Astrocyte of the hippocampus (primary cell): Measurements from ENCODE around the gene CSF2.
A peak's percentile ranks its signal among the peaks of the same experiment; 100 is the strongest.

Experiments used
- DNase-seq: peaks from one replicate; pipeline ENCODE4 v3.0.0; 2011; ENCODE audit warnings: low read depth, low spot score

The CSF2 gene

DNA sequence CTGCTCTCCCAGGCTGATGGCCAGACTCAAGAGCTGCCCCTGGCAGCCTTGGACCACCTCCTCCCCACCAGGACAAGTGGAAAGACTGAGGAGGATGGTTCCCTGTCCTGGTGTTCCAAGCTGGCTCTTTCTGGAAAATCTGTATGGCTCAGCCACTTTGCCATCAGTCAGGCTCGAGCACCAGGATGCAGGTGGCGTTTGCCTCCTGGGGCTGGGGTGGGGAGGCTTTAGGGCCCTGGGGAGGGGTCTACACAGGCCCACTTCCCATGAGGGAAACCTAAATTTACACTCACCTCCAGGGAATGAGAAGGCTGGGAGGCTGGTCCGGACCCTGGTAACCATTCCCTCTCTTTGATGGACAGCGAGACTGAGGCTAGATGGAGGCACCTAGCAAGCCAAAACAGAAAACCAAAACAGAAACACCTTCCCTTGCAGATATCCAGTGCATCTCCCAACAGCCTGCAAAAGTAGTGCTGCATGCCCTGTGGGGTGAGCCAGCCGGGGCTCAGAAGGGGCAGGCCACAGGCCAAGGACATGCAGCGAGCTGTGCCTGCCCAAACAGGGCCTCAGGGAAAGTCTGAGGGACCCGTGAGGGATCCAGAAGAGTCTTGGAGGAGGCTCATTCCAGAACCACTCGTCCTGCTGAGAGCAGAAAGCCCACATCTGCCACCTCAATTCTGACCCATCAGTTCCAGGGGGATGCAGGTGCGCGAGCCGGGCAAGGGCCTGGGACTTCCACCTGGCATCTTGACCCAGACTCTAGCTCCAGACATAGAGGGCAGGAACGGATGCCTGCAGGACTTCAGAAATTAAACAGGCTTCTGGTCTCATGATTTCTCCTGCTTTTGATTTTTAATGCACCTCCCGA, 5.4 kb upstream of the CSF2 start:
- DNase-seq: no peak

DNA sequence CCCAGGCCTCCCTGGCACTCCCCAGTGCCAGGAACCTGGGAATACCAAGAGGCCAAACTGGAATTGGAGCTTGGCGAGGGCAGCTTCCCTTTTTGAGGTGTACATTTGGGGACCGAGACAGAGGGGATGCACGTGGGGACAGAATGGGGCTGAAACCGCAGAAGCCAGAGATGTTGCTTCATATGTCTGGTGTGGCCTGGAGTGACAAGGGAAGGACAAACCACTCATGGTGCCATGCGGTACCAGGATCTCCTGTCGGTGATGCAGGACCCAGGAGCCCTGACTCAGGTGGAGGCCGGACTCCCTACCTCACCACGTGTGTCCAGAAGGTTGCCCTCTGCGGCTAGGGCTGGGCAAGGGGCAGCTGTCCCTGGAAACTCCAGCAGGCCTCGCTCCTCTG, 4.0 kb upstream of the CSF2 start:
- DNase-seq: no peak

DNA sequence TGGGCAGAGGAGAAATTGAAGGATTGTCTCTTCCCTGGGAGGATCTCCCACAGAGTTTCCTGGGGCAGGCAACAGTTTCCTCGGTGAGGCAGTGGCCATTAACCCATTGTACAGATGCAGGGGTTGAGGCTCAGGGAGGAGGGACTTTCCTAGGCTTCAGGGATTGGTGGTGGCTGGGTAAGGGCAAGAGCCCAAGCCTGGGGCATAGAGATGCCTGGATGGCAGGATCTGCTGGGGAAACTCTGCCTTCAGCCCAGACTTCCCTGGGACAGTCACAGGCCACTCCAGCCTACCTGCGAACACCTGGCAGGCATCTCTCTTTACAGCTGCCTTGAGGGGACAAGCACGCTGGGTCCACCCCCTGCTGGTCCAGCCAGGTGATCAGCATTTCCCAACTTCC, 3.6 kb upstream of the CSF2 start:
- DNase-seq: no peak

DNA sequence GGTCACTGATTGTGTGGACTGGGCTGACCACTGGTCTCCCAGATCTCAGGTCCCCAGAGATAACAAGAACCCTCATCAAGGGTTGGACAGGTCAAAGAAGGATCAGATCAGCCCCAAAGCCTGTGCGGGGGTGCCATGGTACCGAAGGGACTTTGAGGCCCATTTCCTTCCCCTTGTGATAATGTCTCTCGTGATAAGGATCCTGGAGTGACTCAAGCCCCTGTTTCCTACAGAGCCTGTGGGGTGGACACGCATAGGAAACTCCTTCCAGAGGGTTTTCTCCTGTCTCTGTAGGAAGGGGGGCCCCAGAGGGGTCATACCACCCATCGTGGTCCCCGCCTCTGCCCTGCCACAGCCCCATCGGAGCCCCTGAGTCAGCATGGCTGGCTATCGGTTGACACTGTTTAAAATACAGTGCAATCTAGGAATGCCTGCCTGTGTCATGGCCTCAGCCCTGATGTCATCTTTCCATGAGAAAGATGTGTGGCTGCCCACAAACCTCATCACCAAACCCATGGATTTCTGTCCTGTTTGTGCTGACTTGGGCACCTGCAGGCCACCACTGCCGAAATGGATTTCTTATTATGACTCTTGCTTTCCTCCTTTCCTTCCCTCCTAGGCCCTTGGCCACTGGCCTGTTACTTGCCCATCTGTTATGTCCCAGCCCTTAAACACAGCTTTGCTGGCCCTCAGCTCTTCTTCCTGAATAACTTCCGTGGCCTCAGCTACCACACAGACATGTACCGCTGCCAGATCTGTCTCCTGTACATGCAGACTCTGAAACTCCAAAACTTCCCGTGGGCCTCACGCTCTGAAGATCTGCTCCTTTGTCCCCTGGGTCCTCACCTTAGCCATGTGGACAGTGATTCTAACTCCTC, 2.9 kb upstream of the CSF2 start:
- peak; percentile 49 for DNase-seq

DNA sequence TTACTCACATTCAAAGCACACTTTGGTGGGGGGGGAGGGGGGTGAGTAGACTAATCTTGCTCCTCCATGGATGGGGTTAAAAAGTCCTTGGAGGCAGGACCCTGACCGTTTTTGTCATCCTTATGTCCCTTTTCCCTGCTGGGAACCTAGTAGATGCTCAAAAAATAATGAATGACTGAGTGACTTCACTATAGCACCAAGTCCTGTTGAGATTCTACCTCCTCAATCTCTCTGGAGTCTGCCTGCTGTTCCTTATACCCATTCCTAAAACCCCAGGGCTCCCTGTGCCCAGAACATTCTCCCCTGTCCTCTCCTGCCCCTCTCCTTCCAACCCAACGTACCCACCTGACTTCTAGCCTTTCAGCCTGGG, 2.3 kb upstream of the CSF2 start:
- DNase-seq: no peak

DNA sequence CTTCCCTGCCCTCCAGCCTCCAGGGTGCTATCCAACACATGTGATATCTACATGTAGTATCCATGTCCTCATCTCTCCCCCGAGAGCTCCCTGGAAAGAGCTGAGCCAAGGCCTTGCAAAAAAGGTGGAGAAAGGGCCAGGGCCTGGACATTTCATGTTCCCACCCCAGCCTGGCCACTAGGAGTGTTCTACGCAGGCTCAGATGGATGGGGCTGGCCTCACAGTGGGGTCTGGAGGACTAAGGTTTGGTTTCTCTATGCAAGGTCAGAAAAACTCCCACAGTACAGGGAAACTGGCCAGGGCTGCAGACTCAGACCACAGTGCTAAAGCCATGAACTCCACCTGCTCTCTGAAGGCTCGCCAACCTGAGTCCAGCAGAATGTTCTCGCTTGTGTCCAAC, 1.5 kb upstream of the CSF2 start:
- DNase-seq: no peak

DNA sequence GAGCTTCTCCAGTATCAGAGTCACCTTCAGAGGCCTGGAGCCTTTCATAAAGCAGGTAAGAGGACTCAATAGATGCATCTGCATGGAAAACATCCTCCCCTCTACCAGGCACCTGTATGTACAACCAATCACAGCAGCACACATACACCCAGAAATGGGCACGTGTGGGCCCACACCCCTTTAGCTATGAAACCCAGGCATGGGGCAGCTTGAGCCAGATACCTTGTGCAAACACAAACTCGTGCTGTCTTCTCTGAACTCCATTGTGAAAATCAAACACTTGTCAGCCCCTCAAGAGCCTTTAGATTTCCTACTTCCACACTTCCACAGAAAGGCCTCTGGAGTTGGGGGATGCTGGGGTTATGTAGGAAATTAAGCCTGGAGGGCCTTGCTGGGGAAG, 1.1 kb upstream of the CSF2 start:
- DNase-seq: no peak

DNA sequence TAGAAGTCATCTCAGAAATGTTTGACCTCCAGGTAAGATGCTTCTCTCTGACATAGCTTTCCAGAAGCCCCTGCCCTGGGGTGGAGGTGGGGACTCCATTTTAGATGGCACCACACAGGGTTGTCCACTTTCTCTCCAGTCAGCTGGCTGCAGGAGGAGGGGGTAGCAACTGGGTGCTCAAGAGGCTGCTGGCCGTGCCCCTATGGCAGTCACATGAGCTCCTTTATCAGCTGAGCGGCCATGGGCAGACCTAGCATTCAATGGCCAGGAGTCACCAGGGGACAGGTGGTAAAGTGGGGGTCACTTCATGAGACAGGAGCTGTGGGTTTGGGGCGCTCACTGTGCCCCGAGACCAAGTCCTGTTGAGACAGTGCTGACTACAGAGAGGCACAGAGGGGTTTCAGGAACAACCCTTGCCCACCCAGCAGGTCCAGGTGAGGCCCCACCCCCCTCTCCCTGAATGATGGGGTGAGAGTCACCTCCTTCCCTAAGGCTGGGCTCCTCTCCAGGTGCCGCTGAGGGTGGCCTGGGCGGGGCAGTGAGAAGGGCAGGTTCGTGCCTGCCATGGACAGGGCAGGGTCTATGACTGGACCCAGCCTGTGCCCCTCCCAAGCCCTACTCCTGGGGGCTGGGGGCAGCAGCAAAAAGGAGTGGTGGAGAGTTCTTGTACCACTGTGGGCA, 642 bp downstream of the CSF2 start:
- DNase-seq: no peak

DNA sequence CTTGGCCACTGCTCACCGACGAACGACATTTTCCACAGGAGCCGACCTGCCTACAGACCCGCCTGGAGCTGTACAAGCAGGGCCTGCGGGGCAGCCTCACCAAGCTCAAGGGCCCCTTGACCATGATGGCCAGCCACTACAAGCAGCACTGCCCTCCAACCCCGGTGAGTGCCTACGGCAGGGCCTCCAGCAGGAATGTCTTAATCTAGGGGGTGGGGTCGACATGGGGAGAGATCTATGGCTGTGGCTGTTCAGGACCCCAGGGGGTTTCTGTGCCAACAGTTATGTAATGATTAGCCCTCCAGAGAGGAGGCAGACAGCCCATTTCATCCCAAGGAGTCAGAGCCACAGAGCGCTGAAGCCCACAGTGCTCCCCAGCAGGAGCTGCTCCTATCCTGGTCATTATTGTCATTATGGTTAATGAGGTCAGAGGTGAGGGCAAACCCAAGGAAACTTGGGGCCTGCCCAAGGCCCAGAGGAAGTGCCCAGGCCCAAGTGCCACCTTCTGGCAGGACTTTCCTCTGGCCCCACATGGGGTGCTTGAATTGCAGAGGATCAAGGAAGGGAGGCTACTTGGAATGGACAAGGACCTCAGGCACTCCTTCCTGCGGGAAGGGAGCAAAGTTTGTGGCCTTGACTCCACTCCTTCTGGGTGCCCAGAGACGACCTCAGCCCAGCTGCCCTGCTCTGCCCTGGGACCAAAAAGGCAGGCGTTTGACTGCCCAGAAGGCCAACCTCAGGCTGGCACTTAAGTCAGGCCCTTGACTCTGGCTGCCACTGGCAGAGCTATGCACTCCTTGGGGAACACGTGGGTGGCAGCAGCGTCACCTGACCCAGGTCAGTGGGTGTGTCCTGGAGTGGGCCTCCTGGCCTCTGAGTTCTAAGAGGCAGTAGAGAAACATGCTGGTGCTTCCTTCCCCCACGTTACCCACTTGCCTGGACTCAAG, 1.5 kb downstream of the CSF2 start:
- no peak for DNase-seq

DNA sequence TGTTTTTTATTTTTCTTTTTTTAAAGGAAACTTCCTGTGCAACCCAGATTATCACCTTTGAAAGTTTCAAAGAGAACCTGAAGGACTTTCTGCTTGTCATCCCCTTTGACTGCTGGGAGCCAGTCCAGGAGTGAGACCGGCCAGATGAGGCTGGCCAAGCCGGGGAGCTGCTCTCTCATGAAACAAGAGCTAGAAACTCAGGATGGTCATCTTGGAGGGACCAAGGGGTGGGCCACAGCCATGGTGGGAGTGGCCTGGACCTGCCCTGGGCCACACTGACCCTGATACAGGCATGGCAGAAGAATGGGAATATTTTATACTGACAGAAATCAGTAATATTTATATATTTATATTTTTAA, 2.1 kb downstream of the CSF2 start:
- DNase-seq: no peak

DNA sequence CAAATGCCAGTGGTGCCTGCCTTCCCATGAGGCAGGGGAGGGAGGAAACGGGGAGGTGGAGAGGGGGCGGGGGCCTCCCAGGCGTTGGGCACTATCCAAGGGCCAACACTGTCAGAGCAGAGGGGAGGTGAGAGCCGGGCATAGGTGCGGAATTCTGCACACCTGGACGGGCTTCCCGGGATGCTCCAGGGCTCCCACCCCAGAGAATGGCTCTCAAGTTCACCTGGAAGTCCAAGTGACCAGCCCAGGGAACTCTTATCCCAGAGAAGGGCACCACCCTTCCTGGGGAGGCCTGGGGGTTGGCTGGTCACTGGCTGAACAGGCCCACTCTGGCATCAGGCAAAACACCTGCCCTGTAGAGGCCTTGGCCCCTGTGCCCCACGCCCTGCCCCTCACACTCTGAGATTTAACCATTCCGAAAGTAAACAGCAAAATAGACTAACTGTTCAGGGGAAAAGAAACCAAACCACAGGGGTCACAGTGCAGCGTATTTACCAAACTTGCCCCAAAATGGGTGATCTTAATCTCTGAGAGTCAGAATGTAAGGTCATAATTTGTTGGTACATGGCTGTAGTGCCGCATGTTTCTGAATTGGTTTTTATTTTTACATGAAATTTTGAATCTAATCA, 2.7 kb downstream of the CSF2 start:
- no peak for DNase-seq

DNA sequence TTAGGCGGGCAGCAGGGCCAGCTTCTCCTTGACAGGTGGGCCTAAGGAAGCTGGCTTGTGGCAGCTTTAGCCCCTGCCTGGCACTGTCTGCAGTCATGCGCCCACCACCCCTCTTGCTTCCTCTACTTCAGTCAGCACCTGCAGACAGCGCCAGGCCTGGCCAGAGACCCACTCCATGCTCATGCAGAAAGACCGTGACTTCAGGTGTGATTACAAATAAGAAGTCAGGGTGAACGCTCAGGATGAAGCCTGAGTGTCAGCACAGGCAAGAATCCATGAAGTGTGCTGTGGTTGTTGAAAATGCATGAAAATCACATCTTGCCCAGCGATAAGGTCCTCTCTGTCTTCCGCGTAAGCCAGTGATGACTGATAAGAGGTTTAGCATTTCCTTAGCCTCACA, 3.4 kb downstream of the CSF2 start:
- DNase-seq: no peak

DNA sequence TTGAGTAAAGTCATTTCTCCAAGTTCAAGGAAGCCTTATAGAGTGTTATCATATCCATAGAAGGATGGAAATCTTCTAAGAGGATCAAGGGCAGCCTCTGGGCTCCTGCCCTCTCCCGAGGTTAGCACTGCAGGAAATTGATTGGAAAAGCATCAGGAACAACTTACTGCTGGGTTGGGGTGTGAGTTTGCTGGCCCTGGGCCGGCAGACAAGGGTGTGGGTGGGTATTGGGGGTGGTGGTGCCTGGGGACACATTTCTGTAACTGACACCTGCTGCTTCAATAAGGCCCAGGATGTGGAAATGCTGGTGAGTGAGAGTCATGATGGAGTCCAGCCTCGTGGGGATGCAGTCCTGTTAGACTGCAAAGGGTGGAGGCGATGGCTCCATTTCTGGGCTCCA, 5.5 kb downstream of the CSF2 start:
- DNase-seq: no peak

DNA sequence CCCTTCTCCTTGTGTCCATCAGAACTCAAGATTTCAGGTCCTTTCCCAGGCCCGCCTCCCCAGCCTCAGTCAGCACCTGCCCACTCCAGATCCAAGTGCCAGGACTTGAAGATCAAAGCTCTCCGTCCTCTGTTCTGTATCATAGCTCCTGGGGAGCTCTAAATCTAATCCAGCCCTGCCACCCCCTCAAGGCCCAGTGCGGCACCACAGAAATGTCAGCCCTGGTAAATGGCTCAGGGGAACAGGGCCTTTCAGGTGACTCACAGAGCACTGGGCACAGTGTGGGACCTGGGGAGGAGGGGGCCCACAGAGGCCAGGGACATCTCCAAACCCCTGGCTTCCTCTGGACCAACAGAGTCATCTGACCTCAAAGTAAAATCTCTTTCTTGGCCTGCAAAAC, 6.0 kb downstream of the CSF2 start:
- DNase-seq: no peak

DNA sequence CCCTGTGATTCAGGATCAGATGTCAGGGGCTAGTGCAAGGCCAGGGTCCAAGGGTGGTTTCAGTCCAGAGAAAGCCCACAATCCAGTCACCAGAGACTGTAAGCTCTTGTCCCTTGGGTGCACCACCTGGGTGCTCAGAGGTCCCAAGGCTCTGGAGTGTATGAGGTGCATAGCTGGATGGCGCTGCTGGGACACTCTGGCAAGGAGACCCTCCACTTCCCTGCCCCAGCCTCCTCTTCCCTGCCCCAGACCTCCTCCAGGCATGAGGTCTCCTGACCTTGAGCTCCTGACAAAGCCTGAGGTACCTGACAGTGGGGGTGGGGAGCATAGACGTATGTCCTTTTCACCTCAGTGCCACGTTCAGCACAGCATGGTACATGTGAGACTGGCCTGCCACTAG, 7.0 kb downstream of the CSF2 start:
- no peak for DNase-seq

DNA sequence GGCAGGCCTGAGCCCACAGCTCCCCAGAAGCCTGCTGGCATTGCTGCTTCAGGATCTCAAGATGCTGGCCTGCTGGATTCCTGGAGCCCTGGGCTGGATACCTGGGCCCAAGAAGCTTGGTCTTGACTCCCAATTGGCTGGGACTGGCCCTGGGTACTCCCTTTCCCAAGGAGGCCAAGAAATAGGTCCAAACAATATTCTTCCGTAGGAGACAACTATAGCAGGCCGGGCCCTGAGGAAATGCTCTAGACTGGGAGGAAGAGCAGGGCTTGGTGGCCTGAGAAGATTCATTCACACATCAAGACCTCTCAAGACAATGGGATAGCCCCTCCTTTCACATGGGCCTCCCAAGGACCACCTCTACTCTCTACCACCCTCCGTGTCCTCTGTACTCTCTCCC, 7.9 kb downstream of the CSF2 start:
- DNase-seq: no peak

DNA sequence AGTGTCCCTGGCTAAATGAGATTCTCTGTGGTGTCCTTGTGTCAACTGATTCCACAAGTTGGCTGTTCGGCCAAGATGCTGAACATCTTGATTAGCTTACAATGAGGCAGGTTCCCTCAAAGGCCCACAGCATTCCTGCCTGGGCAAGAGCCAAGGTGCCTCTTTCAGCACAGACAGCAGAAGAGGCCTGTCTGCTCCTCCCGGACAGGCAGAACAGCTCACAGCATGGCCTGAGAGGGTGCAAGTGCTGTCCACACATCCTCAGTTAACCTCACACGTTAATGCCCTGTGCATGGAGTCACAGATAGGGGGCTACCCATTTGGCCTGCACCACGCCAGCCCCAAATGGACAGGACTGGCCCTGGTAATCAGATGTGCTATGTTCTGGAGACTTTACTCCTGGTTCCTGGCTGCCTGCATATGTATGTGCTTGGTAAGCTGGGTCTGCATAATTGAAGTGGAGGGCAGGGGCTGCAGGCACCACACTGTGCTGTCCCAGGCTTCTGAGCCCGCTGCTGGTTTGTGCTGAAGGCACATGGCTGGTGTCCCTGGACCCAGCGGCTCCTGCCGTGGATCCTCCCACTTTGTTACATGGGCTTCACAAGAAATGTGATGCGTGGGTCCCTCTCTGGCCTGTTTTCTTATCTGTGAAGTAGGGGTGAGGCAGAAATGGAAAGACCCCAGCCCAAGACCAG, 8.9 kb downstream of the CSF2 start:
- DNase-seq: no peak

DNA sequence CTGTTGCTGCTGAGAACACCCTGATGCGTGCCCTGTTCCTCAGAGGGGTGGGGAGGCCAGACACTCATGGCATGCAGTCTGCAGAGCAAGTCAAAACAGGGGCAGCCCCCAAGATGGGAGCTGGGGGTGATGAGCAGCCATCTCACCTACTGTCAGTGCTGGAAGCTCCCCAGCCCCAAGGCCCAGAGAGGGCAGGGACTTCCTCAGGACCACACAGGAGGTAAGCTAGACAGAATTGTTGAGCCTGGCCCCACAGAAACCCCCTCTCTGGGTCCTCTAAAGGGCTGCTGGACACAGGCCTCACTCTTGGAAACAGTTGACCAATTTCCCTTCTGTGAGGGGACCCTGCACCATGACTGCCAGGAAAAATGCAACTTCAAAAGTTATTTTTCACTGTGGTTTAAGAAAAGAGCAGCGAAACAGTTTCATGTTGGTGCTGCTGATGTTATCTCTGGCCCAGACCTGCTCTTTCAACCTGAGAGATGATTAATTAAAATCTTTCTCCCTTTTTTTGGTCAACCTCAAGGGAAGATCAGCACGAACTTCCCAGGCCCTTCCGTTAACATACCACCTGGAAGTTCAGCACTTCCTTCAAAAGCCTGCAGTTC, 9.6 kb downstream of the CSF2 start:
- DNase-seq: no peak

DNA sequence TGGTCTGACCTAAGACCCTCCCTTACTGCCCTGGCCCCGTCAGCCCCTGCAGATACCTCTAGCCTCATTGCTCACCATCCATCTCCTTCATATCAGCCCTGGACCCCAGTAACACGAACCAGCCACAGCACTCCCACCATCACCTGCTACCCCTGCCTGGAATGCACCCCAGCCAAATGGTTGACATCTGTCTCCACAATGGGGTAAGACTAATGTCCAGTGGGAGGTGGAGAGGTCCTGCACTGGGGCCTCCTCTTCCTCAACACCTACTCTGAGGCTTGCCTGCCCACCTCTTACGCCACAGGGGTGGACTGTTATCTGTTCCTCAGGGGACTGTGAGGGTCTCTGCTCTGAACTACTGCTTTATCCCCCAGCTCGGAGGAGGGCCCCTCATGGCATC, 12.1 kb downstream of the CSF2 start:
- no peak for DNase-seq

DNA sequence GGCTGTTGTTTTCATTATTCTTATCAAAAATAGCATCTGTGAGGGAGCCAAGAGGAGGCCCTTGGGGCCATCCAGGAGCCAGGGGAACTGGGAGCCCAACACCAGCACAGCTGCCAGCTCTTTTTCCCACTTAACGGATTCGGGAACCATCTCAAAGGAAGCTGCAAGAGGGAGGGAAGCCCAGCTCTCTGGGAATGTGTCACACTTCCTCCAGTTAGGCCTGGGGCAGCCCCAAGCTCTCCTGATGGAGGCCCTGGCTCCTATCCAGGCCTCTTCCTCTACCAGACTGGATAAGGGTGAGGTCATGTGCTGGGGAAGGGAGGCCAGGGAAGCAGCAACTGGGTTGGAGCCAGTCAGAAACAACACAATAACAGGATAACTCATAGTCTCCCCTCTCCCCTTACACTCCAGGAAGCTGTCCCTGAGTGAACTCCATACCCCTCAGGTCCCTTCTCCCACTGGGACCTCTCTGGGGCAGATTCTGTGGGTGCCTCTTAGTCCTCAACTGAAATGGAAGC, 12.7 kb downstream of the CSF2 start:
- peak; percentile 86 for DNase-seq
